Right hindlimb (tissue), 1 donor: ENCODE measurements around the gene RNF123.

Experiments used
- DNase-seq: peaks from one replicate; pipeline ENCODE4 v3.0.0-alpha.2; 2018

The RNF123 gene

GRCh38 chr3:49659756-49660155, 29.6 kb upstream of the RNF123 start:
- no peak for DNase-seq

GRCh38 chr3:49661281-49661680, 28.1 kb upstream of the RNF123 start:
- DNase-seq: no peak

- no peak for DNase-seq
These were observed 27.3 kb upstream of the RNF123 start for GRCh38 chr3:49662021-49662420.

GRCh38 chr3:49662720-49663413, 26.5 kb upstream of the RNF123 start:
- DNase-seq: no peak

GRCh38 chr3:49663831-49664230, 25.5 kb upstream of the RNF123 start:
- DNase-seq: no peak

- no peak for DNase-seq
These were observed 25.1 kb upstream of the RNF123 start for GRCh38 chr3:49664300-49664699.

GRCh38 chr3:49665822-49666519, 23.4 kb upstream of the RNF123 start:
- DNase-seq: no peak

- no peak for DNase-seq
These were observed 22.8 kb upstream of the RNF123 start for GRCh38 chr3:49666592-49666991.

- DNase-seq: no peak
These were observed 21.5 kb upstream of the RNF123 start for GRCh38 chr3:49667701-49668413.

- no peak for DNase-seq
These were observed 21.0 kb upstream of the RNF123 start for GRCh38 chr3:49668414-49668797.

GRCh38 chr3:49668861-49669260, 20.5 kb upstream of the RNF123 start:
- DNase-seq: no peak

- no peak for DNase-seq
These were observed 20.0 kb upstream of the RNF123 start for GRCh38 chr3:49669352-49669751.

GRCh38 chr3:49670940-49671290, 18.4 kb upstream of the RNF123 start:
- no peak for DNase-seq

GRCh38 chr3:49671291-49672288, 17.8 kb upstream of the RNF123 start:
- peak; percentile 67 for DNase-seq

- no peak for DNase-seq
These were observed 16.1 kb upstream of the RNF123 start for GRCh38 chr3:49673121-49673714.

- peak; percentile 96 for DNase-seq
These were observed 15.5 kb upstream of the RNF123 start, which contains the start of gene APEH for GRCh38 chr3:49673715-49674496. APEH (plus strand) TSS chr3:49674351; CDS start chr3:49674402, 51 bp downstream.

GRCh38 chr3:49674497-49674983, 14.8 kb upstream of the RNF123 start:
- DNase-seq: no peak

GRCh38 chr3:49675912-49676311, 13.4 kb upstream of the RNF123 start:
- DNase-seq: no peak

- DNase-seq: no peak
These were observed 8.7 kb upstream of the RNF123 start for GRCh38 chr3:49680493-49681231.

- DNase-seq: no peak
These were observed 8.2 kb upstream of the RNF123 start for GRCh38 chr3:49681232-49681522.

GRCh38 chr3:49681543-49681942, 7.8 kb upstream of the RNF123 start:
- DNase-seq: no peak
